H4 (cell line): ENCODE results near the gene KCTD3. TPM values are rescaled to one million over a fixed set of nuclear protein-coding genes. Genes with fewer than 3 reads are reported as not detected.
A peak's percentile ranks its signal among the peaks of the same experiment; 100 is the strongest.

Experiments used
- DNase-seq: peaks from one replicate; pipeline ENCODE4 v3.0.0-alpha.2; 2015; ENCODE audit warnings: low spot score
- total RNA-seq: library from RNA; depleted of rRNA; stranded (reverse); fragments of >200 nt; shearing (Covaris generic); gene quantifications from 2 replicates; pipeline ENCODE4 v1.2.3, GENCODE V29; 2014

KCTD3 gene
- total RNA-seq, 1 experiment from 2014 or later = 30.4 TPM

DNA sequence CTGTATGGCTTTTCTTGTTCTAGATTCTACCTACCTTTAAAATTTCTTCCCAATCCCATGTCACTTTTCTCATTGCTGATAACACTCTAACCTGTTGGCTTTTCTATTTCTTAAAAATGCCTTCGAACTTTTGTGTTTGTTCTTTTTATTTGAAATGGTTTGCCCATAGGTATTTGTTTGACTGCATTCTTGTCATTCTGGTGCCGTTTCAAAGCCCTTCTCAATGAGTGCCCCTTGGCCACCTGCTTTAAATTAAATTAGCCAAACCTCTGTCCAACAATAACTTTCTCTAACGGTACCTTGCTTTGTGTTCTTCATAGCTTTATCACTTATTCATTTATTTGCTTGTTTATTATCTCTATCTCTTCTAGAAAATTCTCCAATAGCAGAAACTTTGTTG lies 38.9 kb downstream of the KCTD3 start:
- DNase-seq = no peak

DNA sequence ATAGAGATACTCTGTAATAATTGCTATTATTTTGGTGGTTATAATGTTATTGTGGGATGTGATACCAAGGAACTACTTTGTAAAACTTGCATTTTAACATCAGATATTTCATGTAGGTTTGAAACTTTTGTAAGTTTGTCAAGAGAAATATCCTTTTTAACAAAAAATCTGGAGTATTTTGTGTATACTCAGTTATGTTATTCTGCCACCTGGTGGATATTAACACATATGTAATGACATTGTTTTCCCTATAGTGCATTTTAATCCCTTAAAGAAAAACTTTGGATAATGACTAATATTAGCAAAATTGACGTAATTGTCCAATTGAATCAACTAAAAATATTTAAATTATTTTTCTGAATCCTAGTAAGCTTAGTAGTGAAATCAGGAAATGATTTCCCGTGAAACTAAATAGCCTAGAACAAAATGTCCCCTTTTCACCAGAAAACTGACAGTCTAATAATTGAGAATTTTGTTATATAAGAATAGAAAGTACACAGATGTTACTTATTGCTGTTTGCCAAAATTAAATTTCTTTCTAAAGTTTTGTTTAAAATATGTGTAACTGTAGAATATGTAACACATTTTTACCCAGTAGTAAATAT lies 39.6 kb downstream of the KCTD3 start:
- peak; percentile 9 for DNase-seq

DNA sequence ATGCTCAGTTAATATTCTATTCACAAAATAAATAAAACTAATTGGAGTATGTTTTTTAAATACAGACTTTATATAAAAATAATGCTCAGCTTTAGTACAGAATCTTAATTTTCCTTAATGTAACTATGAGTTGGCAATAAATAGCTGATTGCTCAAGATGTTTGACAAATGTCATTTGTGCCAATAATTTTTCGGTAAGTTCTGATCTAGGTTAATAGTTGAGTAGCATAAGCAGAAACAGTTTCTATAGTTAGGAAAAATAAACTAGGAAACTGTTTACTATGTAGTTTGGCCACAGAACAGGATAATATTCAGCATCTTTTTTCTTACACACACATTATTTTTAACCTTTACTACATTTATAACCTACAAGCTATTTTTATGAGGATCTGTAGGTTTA lies 40.3 kb downstream of the KCTD3 start:
- no peak for DNase-seq

DNA sequence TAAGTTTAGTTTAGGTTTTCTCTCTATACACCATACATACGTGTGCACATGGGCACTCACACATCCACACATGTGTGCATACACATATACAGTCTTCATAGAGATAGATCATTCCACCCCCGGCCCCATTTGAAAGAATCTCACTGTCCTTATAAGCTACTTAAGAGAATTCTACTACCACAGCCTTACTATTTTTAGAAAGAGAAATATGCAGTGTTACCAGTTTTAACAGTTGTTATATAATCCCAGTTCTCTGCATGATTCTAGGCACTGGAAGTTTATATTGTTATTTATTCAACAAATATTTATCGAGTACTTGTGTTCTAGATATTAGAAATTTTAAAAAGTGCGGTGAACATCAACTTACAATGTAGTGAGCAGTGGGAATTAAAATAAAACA lies 41.5 kb downstream of the KCTD3 start:
- no peak for DNase-seq

DNA sequence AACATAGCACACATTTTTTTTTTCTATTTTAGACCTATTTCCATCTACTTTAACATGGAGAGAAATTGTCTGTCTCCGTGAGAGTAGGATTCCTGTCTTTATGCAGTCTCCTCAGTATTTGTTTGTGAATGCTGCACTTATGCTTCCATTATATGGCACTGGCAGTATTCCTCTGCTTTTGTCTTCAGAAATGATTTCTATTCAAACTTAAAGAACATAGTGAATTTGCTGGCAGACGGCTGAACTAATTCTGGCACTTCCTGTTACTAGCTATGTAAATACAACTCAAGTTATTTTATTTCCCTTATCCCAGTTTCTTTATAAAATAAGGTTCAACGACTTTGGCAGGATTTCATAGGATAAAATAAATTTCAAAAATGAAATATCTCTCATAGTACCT lies 45.3 kb downstream of the KCTD3 start:
- DNase-seq = no peak

DNA sequence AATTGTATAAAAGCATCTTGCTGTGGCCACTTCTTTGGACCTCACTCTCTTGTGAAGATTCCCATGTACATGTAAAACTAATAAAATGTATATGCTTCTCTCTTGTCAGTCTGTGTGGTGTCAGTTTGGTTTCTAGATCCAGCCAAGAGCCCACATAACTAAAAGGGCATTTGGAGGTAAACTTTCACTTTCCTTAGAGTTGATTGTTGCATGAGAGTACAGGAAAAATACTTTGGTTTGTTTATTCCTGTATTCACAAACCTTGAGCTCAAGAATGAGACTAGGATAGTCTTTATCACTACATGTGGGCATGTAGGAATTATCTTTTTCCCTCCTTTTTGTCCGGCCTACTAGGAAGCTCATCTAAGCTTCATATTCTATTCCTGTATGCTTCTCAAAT lies 50.9 kb downstream of the KCTD3 start:
- peak; percentile 29 for DNase-seq

DNA sequence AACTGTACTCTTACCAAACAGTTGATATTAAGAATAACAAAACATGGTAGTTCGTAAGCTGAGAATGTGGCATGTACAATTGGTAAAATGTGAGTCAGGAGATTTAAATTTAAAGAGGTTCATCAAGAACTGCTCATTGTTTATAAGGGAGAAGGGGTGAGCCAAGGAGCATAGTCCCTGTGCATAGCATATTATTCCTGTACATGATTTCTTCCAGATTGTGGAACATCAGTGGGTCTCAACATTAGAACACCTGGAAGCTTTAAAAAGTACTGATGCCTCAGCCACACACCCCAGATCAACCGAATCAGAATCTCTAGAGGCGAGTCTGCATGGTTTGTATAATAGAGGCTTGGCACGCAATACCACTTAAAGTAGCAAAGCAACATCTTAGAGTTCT lies 56.1 kb downstream of the KCTD3 start:
- DNase-seq = no peak

DNA sequence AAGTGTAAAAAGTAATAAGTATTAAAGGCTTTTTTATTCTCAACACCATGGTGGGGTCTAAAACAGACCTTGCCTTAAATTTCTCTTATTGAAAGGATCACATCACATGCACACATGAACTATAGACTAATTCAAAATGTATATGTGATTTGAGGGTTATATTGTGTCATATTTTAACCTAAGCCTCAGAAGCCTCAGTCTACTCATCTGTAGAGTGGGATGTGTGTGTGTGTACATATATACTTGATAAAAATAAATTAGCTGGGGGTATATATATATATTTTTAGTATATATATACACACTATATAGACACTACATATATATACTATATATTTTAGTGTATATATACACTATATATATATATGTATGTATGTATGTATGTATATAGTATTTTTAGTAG lies 58.8 kb downstream of the KCTD3 start:
- DNase-seq = no peak

DNA sequence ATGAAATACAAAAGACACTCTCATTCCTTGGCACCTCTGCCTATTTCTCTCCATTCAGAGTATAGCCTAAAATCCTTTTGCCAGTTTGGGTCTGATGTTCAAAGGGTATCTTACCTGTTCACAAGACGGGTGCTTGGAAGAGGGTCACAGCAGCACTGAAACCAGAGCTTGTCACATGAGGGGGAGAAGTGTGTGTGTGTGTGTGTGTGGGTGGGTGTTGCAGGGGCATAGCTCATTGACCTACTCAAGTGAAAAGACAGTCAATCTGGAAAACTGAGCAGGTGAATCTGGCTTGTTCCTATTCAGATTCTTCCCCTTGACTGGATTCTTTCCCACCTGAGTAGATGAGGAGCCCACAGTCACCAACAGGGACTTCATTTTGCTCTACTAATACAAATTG lies 63.9 kb downstream of the KCTD3 start:
- no peak for DNase-seq

DNA sequence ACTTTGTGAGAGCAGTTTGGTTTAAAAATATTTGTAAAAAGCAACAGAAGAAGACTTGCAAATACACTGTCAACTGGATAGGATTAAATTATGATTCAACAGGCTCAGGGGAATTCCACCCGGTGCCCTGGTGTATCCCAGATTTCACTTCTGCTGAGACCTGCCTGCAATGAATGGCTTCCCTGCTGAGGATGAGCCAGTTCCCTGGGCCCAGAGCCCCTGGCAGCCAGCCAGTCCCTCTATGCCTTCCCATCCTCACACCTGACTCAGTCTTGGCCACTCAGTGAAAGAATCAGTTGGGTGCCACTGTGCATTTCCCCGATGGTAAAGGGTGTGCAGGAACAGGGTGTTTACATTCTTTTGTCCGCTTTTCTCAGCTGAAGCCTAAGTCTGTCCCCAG lies 64.4 kb downstream of the KCTD3 start:
- DNase-seq = no peak

DNA sequence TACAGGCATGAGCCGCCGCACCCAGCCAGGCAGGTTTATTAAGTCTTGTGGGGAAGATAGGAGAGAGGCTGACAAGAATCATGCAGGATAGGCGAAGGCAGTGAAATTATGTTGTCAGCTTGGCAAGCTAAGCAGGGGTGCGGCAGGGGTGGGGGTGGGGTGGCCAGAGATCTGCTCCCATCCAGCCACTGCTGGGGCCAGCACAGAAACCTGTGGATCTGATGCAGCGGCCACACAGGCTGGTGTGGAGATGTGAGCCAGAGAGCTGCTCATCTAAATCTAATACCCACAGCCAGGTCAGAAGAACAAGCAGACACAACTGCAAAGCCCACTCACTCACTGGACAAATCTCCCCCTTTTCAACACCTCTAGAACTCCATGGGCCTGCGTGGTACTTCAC lies 68.7 kb downstream of the KCTD3 start:
- DNase-seq = no peak

DNA sequence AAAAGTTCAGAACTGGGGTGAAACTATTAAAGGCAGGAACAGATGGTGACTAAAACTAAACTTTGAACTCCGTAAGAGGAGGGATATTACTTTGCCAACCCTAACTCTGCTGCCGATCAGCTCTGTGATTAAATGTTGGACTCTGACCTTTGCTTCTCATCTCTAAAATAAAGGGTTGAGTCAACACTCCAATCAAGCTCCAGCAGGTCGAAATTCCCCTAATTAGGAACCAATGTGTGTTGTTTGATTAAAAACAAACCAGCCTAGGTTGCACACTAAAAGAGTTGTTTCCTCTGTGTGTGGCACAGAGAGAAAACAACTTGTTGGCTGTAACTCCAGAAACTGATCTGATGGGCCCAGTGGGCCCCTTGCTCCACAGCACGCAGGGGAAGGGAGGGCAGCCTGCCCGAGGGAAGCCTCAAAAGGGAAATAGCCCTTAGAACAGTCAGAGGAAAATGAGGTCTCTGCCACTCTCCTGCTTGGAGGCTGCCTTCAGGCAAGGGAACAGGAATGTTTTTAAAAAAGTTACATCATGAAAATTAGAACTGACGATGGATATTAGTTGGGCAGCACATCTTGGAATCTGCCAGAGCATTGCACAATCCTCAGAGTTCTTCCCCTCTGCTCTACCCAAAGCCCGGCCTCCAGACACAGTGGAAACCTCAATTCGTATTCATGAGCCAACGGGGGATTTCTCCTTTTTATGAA lies 69.3 kb downstream of the KCTD3 start:
- DNase-seq = no peak

DNA sequence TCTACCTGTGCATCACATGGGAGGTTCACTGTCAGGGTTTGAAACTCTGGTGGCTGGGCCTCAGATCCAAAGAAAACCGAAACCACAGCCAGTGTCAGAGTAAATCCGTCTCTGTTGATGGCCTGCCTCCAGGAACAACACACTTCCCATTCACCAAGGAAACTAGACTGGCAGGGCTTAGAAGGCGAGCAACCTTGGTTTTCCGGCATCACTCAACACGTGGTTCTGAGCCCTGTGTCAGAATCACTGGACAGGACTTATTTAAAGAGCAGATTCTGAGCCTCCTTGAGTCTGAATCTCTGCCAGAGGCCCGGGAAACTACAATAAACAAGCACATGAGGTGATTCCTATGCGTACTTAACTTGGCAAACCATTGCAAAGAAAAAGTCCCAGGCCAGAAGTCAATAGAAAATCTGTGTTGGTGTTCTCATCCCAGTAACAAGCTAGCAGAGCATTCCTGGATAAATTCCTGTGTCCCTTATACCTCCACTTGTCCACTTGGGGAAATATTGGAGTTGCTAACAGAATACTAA lies 70.0 kb downstream of the KCTD3 start:
- peak; percentile 56 for DNase-seq

DNA sequence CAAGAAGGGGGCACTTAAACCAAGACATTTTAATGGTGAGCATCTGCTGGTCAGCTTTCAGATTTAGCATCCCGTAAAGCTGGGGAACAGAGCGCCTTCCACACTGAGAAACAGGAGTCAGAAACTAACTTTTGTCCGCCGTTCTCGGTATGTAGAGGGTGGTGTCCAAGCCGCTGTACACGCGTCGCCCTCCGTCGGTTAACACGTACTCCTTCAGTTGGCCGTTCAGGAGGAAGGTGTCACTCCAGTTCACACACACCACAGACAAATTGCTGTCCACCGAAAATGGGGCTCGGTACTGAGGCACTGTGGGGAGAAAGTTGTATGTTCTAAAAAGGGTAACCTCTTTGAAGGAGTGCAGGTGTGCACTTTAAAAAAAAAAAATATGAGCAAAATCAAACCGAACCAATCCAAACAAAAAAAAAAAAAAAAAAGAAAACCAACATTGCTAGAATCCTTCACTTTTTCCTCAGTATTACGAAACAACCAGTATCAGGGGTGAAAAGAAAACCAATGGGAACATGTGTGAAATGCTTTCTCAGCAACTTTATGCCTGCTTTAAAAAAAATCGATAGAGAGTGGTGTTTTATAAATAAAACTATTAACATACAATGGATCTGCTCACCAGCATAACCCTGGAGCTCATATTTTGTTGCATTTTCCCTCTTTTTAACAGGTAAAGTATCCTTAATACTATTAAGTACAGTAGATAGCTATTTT lies 73.5 kb downstream of the KCTD3 start:
- no peak for DNase-seq

DNA sequence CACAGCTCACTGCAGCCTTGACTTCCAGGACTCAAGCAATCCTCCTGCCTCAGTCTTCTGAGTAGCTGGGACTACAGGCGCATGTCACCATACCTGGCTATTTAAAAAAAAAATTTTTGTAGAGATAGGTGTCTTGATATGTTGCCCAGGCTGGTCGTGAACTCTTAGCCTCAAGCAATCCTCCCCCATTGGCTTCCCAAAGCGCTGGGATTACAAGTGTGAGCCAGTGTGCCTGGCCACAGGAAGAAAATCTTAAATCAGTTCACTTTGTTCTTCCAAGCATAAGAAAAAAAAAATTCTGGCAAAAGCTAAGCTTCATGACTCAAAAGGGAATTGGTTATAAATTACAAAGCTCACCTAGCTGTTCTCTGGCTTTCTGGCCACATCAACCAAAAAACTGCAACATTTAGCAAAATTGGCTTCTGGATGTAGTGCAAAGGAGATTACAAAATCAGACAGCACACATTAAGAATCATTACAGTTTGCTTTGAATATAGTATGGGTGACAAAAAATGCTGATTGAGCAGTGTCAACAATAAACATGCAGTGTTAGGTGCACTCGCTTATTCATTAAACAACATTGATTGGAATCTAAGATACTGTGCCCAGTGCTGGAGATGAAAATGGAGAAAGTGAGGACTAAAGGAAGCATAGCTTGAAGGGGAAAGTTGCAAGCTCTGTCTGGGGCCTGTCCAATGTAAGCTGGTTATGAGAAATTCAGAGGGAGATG lies 76.7 kb downstream of the KCTD3 start:
- no peak for DNase-seq

DNA sequence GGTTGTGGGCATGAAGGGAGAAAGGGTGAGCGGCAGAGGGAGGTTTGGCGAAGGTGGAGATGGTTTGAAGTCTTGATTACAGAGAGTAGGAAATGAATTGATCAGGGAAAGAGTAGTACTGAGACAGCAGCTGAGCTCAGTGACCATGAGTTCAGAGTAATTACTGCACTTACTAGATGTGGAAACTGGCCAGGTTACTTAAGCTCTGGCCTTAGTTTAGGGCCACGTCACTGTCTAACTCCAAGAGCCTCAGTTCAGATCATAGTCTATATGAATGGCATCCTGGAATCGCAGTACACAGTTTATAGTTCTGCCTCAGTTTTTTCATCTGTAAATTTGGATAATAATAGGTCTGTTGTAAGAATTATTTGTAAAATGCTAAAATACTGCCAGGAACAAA lies 78.1 kb downstream of the KCTD3 start:
- no peak for DNase-seq

DNA sequence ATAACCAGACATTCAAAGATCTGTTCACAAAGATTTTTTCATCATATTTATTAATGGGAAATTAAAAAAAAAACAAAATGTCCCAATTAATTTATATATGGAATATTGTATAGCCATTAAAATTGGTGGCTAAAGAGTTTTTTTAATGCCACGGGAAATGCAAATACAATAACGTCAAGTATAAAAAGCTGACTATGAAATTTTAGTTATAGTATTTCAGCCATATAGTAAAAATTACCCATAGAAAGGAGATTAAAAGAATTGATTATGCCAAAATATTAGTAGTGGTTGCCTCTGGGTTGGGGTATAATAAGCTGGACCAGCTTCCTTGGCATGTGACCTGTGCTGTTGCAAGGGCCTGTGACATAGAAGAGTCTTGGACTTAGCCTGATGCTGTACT lies 78.8 kb downstream of the KCTD3 start:
- DNase-seq = no peak

DNA sequence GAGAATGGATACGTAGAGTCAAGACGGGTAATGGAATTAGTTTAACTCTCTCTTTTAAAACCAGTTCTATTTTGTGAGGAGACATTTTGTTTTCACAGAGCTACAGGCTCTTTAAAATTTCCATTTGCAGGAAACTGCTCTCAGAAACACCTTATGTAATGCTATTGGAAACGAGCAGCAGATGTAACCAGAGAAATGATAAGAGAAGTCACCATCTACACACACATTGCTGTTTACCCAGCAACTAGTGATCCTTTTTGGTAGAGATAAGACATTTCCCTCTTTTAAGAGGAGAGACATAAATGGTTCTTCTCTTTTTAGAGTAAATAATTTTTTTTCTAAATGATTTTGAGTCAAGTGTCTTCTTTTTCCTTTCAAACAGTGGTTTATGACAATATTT lies 80.6 kb downstream of the KCTD3 start:
- no peak for DNase-seq

DNA sequence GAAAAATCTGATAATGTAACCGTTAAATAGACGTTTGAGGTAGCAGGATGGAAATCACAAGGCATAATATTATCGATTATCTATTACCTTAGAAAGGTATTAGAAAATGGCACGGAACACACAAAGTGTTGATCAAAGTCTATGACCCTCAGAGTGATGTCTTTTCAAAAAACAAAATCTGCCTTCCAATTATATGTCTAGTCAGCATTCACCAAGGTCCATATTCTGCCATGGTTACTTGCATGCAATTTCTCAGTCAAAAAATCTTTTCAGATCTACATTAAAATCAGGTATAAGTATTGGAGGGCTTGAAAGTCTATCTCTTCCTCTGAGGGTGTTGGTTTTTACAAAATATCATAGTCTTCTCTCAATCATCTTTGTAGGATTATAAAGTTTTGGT lies 81.9 kb downstream of the KCTD3 start:
- no peak for DNase-seq

DNA sequence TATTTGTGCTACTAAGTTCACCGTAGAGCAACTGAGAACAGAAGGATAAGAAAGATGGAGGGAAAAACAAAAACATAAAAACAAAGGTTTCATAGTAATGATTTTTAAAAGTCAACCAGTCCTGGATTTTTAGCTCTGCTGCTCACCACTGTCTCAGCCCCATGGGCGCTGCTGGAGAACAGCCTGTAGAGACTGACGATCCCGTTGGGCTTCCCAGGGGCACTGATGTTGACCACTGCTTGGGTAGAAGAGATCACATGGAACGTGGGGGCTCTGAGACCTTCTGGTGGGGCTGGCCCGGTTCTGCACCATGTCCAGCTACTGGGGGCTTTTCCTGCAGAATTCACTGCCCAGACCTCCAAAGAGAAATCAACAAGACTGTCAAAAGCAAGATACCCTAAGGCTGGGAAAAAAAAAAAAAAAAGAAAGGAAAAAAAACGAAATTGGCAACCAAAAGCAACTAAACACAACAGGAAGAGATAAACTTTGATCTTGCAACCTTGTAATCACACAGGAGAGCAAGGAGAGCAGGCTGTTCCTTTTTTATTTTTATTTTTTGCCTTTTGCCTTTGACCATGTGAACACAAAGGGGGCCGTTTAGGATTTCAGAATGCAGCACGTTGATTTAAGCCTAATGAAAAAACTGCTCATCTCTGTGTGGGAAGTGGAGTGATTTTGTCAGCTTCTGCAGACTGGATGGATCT lies 83.5 kb downstream of the KCTD3 start:
- no peak for DNase-seq

DNA sequence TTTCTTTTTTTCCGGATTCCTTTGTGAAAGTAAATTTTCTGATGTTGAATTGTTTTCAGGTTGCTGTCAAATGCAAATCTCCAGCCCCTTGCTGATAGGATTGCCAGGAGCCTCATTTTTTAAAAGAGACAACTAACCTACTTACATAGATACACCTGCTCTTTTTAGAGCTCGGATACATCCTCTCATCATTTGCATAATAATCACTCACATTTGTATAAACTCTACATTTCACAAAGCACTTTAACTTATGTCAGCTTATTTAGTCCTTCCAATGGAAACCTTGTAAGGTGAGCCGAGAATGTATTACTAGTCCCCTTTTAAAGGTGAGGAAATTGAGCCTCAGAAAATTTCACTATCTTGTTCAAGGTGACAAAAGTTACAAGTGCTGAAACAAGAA lies 84.8 kb downstream of the KCTD3 start:
- DNase-seq = no peak

DNA sequence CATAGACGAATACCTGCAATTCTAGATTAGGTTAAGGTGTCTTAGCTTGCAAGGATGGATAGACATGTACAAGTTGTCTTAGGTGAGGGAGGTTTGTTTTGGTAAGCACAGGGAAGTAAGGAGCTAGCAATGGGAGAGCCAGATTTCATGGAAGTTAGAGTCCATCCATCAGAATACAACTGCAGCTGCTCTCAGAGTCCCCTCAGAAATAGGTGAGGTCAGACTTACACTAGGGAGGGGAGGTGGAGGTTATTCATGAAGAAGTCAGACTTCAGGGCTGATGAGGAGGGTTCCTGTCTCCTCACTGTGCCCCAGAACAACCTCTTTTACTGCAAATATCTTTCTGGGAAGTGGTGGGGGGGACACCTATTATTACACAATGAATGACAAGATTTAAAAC lies 85.3 kb downstream of the KCTD3 start:
- no peak for DNase-seq
